GM19438 (cell line): ENCODE measurements around the gene RBM33.

ENCODE experiments used
- ATAC-seq: cut with Tn5 transposase; IDR thresholded peaks from one replicate; pipeline ENCODE4 v1.9.1; 2021; ENCODE audit warnings: low read depth; ENCODE audit not compliant: unreplicated experiment

Gene RBM33

GRCh38 chr7:155743177-155743576 is 98.7 kb downstream of the RBM33 start:
- ATAC-seq = no peak

GRCh38 chr7:155744971-155745683 is 100.7 kb downstream of the RBM33 start:
- ATAC-seq = no peak

GRCh38 chr7:155745737-155746136 is 101.3 kb downstream of the RBM33 start:
- no peak for ATAC-seq

- ATAC-seq = peak; percentile 68
Measured at GRCh38 chr7:155746188-155746587, 101.7 kb downstream of the RBM33 start.

- ATAC-seq = no peak
Measured at GRCh38 chr7:155747209-155747608, 102.7 kb downstream of the RBM33 start.

GRCh38 chr7:155749578-155749977 is 105.1 kb downstream of the RBM33 start:
- no peak for ATAC-seq

GRCh38 chr7:155750255-155751125 is 106.0 kb downstream of the RBM33 start:
- no peak for ATAC-seq

GRCh38 chr7:155751409-155751808 is 106.9 kb downstream of the RBM33 start:
- ATAC-seq = no peak

GRCh38 chr7:155752756-155753445 is 108.4 kb downstream of the RBM33 start:
- ATAC-seq = peak; percentile 80

GRCh38 chr7:155753446-155753965 is 109.0 kb downstream of the RBM33 start:
- peak; percentile 9 for ATAC-seq

GRCh38 chr7:155754165-155754564 is 109.7 kb downstream of the RBM33 start:
- ATAC-seq = no peak

- no peak for ATAC-seq
Measured at GRCh38 chr7:155755026-155755425, 110.6 kb downstream of the RBM33 start.

- no peak for ATAC-seq
Measured at GRCh38 chr7:155756322-155756721, 111.9 kb downstream of the RBM33 start.

- no peak for ATAC-seq
Measured at GRCh38 chr7:155758348-155758747, 113.9 kb downstream of the RBM33 start.

GRCh38 chr7:155759740-155760430 is 115.4 kb downstream of the RBM33 start:
- ATAC-seq = no peak

GRCh38 chr7:155761162-155761561 is 116.7 kb downstream of the RBM33 start:
- ATAC-seq = no peak

- no peak for ATAC-seq
Measured at GRCh38 chr7:155762036-155762435, 117.6 kb downstream of the RBM33 start.

GRCh38 chr7:155762655-155763054 is 118.2 kb downstream of the RBM33 start:
- no peak for ATAC-seq

- no peak for ATAC-seq
Measured at GRCh38 chr7:155763122-155763521, 118.7 kb downstream of the RBM33 start.

- ATAC-seq = peak; percentile 70
Measured at GRCh38 chr7:155763691-155764437, 119.4 kb downstream of the RBM33 start.
